ENCODE measurements around the gene COL13A1.

GRCh38 chr10:69800665-69801064 lies 1.0 kb upstream of the COL13A1 start:
- TF ChIP-seq CTCF (IDR thresholded peaks at IDR 0.05) (no peak), POLR2A (IDR thresholded peaks at IDR 0.05; ENCODE audit: low read depth) (no peak), POLR2AphosphoS5 (IDR thresholded peaks at IDR 0.05) (no peak)
